Activated gamma-delta T cell treated with anti-CD3 and anti-CD28 coated beads, Interleukin-2, amount 50 U/mL, for 16 hours (primary cell): ENCODE measurements around the gene TMEM209.
"Not testable (repeated sequence)": the region's sequence is repeated elsewhere in the genome, so short reads cannot be mapped to it uniquely, and the experiment has no call there.

Source experiments
- DNase-seq: peaks from one replicate; pipeline ENCODE4 v3.0.0-alpha.2; 2020; ENCODE audit warnings: low read depth

Gene TMEM209

DNA sequence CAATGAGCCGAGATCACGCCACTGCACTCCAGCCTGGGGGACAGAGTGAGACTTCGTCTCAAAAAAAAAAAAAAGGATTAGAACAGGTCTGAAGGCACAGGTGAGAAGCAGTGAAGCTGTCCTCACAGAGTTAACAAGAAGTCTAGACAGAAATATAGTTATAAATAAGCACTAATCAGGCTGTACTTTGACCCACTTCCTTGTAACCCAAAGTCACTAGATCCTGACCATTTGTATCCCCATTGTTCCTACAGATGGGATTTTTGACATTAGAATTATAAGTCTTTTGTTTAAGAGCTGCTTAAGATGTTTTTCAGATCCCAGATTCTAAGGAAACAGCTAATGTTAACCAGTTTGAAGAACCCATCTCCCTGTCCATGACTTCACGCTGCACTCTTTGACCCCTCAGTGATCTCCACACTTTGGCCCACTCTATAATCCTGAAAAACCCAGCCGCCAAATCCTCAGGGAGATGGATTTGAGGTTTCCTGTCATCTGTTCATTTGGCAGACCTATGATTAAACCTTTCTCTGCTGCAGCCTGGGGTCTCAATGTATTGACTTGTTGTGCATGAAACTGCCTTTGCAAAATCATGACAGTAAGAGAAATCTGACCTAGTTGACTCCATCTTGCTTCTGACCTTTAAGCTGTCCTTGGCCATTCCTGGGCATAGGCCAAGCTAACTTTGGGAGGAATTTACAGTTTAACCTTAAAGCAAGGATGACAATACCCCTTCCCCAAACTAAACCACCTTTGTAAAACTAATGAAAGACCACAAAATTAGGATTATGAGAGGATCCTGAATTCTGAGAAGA is 13.8 kb upstream of the TMEM209 start:
- DNase-seq = no peak

DNA sequence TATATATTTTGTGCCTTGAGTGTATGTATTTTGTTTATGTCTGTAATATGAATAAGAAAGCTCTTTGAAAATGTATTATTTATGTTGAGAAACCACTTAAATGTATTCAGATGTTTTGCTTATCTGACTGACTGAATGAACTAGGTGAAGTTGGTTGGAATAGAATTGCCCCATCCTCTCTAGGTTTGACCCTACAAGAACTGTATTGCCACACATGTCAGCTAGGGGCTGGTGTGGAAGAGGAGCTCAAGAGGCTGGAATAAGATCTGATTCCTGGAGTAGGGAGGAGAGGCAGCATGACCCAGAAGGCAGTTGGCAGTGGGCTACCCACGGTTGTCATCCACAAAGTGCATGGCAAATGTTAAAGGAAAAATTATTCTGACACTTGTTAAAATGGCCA is 11.5 kb upstream of the TMEM209 start:
- DNase-seq = no peak

DNA sequence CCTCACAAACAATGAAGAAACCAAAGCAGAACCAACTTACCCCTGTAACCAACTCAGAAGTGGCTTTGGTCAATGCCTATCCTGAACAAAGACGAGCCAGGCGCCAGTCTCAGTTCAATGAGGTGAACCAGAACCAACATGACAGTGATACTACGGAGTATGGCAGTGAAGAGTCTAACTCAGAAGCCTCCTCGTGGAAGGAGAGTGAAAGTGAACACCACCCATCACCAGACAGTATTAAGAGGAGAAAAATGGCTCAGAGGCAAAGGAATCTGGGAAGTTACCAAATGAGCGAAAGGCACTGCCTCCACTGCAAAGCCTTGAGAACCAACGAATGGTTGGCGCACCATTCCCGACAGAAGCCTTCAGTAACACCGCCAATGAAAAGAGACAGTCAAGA is 10.8 kb upstream of the TMEM209 start:
- no peak for DNase-seq

DNA sequence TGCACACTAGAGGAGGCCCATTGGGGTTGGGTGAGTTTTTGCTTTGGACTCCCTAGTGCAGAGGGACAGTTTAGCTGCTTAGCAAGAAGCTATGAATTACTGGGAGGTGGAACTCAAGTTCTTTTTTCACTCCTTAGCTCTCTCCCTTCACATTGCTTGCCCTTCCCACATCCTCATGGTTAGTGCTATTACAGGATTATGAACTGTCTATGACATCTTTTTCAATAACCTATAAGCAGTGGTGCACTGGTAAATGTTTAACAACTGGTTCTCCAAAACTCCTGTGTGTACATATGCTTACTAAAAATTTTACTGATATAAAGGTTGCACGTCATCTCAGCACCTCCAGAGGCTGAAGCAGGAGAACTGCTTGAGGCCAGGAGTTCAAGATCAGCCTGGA is 8.6 kb upstream of the TMEM209 start:
- DNase-seq = no peak

DNA sequence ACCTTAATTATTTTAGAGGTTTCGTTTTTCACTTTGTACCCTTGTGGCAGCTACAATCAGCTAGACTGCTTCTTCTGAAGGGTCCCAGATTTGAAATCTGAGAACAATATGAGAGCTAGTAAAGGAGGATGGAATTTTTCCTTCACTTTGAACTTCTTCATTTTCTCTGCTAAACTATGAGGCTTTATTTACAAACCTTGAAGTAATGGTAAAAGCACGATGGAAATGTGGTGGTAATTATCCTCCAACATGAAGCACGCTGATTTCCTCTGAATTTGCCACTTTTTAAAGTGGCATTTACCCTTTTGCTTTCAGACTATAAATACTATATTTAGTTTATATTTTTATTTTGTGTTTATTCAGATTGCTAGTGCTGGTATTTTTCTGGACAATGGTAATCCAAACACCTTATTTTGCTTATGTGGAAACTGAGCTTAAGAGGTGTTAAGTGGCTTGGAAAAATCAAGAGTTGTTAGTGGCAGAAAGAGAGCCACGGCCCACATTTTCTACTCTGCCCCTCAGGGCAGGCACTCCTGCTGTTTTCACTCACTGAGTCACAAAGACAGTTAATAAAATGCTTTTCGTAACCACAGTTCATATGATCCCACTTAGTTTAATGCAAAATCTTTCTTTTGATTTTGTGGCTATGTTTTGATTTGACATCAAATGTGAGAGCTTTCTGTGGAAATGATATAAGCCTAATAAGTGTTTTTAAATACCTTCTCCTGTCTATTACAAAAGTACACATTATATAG is 5.2 kb upstream of the TMEM209 start:
- DNase-seq = no peak

DNA sequence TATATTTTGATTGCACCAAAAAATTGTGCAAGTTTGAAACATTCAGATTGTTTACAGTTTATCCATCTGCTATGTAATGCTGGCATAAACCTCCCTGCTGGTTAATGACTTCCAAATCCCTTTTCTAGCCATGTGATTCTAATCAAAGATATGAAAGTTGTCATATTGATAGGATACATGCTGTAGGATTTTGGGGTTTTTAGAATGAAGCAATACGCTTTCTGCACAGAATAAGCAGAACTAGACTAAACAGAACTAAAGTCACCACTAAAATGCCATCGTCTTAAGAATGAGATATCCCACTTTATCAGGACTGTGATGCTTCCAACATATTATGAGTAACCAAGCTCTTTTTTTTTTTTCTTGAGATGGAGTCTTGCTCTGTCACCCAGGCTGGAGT is 3.3 kb upstream of the TMEM209 start:
- no peak for DNase-seq

DNA sequence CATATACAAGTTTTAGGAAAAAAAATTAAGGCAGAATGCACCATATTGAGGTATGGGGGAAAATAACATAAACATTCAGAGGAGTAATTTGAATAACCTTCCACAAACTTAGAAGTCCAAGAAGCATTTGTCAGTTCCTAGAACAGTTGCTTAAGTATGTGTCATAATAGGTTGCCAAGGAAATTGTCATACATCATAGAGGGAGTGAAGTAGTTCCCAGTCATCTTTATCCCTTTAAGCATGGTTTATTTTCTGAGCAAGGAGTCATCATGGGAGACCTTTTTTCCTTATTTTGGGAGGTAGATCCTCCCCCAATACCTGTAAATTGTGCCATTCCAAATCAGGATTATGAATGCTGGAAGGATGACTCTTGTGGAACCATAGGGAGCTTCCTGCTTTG is 2.4 kb upstream of the TMEM209 start, which contains the start of gene SSMEM1:
Gene SSMEM1 (plus strand): TSS at position 219 of the 400 bp plus-strand sequence. CDS start 51 bp downstream, at position 270.
- no peak for DNase-seq

DNA sequence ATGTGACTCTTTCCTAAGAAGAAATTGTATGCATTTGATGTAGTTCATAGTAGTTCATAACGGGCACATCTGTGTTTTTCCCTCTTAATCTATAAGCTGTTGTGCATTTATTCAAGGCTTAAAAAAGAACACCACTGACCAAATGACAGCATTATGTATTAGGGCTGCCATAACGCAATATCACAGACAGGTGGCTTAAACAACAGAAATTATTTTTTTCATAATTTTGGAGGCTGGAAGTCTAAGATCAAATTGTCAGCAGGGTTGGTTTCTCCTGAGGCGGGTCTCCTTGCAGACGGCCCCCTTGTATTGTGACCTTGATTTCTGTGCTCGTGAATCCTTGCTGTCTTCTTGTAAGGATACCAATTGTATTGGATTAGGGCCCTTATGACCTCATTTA is 1.8 kb upstream of the TMEM209 start:
- DNase-seq = no peak

DNA sequence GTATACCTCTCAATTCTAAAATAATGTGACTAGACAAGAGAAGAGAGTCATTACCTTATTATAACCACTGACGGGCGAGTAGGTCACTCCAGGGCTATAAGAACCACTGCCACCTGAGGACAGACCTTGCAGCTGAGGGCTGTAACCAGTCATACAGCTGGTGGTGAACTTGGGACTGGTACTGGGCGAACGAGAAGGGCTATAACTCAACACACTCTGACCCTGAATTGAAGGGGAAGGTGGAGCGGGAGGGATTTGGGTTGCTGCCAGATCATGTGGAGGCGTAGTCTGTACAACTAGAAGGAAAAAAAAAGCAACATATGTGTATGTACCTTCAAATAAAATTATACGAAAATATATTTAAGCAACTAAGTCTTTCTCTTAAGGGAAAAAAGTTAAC is 3.4 kb downstream of the TMEM209 start:
- no peak for DNase-seq

DNA sequence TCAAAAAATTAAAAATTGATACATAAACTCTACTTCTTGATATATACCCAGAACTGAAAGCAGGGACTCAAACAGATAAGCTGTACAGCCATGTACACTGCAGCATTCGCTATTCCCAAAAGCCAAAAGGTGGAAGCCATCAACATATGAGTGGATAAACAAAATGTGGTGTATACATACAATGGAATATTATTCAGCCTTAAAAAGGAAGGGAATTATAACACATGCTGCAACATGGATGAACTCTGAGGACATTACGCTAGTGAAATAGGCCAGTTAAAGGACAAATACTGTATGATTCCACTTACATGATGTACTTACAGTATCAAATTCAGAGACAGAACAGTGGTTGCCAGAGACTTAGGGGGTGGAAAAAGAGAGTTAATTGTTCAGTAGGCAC is 8.1 kb downstream of the TMEM209 start:
- DNase-seq = no peak

DNA sequence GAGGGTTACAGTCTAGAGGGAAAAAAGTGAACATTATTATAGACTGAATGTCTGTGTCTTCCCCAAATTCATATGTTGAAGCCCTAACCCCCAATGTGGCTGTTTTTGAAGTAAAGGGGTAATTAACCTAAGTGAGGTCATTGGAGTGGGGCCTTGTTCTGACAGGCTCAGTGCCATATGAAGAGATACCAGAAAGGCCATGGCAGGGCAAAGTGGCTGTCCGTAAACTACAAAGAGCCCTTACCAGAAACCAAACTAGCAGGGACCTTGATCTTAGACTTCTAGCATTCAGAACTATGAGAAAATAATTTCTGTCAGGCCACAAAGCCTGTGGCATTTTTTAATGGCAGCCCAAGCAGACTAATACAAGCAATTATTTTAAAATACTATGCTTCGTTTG is 8.7 kb downstream of the TMEM209 start:
- no peak for DNase-seq

DNA sequence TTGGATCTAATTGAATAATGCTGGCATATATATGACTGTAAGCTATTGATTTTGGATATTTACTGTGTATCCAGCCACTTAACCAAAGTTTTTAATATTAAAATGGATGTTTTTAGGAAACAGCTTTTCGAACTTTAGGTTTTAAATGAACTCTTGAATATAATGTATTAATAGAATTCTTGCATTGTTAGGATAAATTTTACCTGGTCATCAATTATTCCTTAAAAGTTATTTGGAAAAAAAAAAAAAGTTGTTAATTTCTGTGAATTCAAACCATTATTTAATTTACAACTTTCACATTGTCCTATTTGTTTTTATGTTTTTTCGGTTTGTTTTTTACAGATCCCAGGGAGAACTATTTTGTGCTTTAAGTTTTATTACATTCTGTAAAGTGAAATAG is 9.8 kb downstream of the TMEM209 start:
- no peak for DNase-seq

DNA sequence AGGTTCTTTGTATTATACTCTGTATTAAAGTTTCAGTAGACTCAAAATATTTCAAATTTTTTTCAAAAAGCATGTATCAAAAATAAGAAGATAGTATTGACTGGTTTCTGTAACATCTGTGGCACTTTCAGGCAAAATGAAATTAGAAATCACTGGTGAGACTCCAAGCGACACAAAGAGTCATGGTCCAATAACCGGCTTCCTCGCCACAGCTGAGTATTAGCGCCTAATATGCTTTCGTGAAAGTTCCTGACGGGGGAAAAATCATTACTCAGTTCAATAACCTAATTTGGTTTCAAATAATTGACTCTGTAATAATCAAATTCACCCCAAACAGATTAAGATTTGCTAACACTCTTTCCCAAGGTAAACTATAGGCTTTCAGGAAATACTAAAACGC is 13.4 kb downstream of the TMEM209 start:
- no peak for DNase-seq

DNA sequence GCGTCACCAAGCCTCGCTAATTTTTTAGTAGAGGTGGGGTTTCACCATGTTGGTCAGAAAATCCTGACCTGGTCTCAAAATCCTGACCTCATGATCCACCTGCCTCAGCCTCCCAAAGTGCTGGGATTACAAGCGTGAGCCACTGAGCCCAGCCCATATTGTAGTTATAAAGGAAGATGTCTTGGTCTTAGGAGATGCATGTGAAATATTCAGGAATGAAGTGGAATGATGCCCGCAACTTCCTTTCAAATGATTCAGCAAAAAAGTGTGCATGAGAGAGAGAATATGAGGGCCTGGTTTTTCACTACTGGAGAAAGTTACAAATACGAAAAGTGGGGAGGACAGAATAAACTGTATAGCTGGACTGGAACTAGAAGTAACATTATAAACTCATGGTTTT is 15.9 kb downstream of the TMEM209 start:
- no peak for DNase-seq

DNA sequence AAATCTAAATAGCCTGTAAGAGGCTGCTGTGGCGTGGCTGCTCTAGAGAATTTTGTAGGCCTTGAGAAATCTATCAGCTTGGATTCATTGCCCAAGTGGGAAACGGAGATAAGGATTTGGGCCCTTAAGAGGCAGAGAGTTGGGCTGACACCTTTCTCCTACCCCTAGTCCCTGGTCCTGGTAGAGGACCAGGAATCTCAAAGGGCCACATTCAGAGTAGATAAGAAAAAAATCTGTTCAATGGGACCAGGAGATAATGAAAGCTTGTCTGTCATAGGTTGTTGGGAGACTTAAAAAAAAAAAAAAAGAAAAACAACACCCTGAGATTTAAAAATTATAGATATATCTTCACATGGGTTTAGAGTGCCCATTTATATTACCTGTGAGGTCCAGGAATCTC is 17.8 kb downstream of the TMEM209 start:
- DNase-seq = no peak

DNA sequence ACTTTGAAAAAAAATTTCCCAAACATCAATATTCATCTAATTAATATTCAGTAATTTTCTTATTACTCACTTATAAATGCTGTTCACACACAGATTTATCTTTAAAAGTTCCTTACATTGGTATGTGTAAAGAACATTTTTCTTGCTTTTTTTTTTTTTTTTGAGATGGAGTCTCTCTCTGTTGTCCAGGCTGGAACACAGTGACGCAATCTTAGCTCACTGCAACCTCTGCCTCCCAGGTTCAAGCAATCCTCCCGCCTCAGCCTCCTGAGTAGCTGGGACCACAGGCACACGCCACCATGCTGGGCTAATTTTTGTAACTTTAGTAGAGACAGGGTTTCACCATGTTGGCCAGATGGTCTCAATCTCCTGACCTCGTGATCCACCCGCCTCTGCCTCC is 20.9 kb downstream of the TMEM209 start:
- DNase-seq = not testable (repeated sequence)

DNA sequence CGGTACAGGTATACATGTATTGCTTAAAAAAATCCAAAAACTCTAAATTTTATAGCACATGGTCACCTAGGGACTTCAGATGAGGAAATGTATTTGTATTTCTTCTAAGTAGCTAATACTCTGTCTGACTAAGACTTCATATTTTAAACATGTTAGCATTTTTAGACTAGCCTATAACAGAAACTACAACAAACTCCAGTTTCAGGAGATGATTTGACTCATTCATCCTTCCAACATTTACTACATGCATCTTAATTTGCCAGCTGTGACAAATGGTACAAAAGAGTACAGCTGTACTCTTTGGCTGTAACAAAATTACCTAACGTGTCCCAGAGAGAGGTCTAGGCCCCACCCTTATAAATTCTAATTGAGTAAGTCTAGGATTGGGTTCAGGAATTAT is 22.2 kb downstream of the TMEM209 start:
- DNase-seq = no peak

DNA sequence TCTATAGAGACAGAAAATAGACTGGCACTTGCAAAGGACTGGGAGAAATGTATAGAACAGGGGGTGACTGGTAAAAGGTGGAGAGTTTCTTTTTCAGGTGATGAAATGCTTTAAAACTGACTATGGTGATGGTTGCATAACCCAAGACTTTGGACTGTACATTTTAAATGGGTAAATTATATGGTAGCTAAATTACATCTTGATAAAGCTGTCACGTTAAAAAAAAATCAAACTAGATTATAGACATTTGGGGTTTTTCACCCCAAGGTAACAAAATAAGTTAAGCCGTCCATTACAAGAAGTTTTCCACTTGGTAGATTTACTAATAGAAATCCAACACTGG is 24.0 kb downstream of the TMEM209 start:
- no peak for DNase-seq

DNA sequence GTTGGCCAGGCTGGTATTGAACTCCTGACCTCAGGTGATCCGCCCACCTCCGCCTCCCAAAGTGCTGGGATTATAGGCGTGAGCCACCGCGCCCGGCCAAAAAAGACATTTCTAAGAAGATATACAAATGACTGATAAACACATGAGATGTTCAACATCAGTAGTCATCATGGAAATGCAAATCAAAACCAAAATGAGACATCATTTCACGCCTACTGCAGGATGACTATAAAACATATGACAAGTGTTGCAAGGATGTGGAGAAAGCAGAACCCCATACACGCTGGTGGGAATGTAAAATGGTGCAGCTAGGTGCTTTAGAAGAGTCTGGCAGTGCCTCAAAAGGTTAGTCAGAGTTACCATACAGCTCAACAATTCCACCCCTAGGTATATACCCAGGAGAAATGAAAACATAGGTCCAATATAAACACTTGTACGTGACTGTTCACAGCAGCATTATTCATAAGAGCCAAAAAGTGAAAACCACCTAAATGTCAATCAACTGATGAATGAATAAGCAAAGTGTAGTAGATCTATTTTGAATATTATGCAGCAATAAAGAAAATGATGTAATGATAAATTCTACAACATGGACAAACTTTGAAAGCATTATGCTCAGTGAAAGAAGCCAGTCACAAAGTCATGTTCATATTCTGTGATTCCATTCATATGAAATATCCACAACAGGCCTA is 24.5 kb downstream of the TMEM209 start:
- no peak for DNase-seq

DNA sequence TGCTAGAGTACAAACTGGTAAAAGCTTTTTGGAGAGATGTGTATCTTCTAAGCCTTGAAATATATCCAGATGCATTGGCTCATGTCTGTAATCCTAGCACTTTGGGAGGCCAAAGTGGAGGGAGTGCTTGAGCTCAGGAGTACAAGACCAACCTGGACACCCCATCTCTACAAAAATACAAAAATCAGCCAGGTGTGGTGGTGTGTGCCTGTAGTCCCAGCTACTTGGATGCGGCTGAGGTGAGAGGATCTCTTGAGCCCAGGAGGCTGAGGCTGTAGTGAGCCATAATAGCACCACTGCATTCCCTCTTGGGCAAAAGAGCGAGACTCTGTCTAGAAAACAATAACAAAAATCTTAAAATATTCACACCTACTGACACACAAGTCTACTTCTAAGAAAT is 25.6 kb downstream of the TMEM209 start:
- DNase-seq = no peak

DNA sequence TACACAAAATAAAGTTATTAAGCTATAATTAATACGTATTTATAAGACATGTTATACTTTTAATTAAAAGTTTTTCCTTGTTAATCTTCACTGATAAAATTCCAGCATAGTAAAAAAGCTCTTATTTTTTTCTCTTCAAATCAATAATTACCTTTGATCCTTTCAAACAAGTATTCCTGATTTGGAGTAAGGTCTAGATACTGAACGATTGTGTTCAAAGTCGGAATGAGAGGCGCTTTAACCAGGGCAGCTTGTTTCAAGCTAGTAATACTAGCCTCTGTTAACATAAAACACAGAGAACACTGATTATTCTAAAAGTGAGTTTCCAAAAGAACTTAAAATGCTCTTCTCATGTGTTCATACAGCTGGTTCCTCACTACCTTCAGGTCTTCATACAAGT is 27.0 kb downstream of the TMEM209 start:
- DNase-seq = no peak

DNA sequence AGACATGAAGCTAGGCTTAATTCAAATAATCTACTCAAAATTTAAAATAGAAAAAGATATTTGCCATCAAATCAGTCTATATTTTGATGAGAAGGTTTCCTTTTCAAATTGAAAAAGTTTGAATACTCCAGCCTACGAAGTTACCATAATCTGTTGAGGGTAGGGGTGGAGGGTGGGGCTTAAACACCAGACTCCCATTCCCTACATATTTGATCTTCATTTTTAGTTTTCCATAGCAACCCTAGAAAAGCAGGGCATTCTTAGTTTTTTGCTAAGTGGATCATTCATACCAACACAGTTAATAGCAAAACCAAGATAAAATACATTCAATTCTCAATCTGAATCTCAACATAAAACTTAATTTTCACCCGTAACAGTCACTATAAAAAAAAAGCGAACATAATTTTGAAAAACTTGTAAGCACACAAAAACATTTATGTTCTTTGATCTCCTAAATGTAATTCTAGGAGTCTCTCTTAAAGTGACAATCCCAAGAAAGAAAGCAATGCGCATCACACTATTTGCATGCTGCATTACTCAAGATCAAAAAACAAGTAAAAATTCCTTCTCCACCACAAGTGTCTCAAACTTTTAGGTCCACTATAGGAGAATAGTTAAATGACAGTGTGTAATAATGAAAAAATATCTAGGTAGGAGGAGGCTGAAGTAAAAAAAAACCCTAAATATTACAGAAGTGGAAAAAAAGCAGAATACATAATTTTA is 30.8 kb downstream of the TMEM209 start:
- DNase-seq = no peak
